Caco-2 (cell line): ENCODE measurements around the gene RSPO4. TPM values are rescaled to one million over a fixed set of nuclear protein-coding genes. Genes with fewer than 3 reads are reported as not detected.

Experiments used
- BruUV-seq: library from RNA; stranded (reverse); fragments of 400-500 nt; replicated peaks from 2 replicates; lab custom pipeline; 2021; lab: Mats Ljungman, UMichigan
- CTCF ChIA-PET: fragments of 300-600 bp; sonication (Branson Sonifier 250); formaldehyde crosslinking; loops from one replicate; lab custom pipeline; 2022; ENCODE audit warnings: antibody characterized with exemption; lab: Charles Lee
- POLR2A ChIA-PET: fragments of 300-600 bp; sonication (Branson Sonifier 250); formaldehyde crosslinking; loops from one replicate; lab custom pipeline; 2022; ENCODE audit warnings: antibody characterized with exemption; lab: Charles Lee
- DNase-seq, 2 experiments: peaks; one replicate each; pipeline versions ENCODE4 v3.0.0 to v3.0.0-alpha.2; 2020 to 2022
- H3K27me3 ChIP-seq: replicated peaks from 2 replicates; pipeline ENCODE4 v1.6.0; 2011; ENCODE audit warnings: low read length; ENCODE audit not compliant: control insufficient read depth, insufficient read depth
- H3K36me3 ChIP-seq: 2 replicates; pipeline ENCODE4 v1.5.1; 2011; ENCODE audit warnings: low read length; ENCODE audit not compliant: control insufficient read depth, insufficient read depth
- H3K4me1 ChIP-seq: fragments of 250-450 bp; sonication (Bioruptor Pico); 2 replicates; pipeline ENCODE4 v1.5.1; 2020; ENCODE audit warnings: mild to moderate bottlenecking
- H3K4me3 ChIP-seq: 2 replicates; pipeline ENCODE4 v1.5.1; 2011; ENCODE audit warnings: low read depth, mild to moderate bottlenecking, control low read depth, low read length
- H3K9me3 ChIP-seq: fragments of 250-450 bp; sonication (Bioruptor Pico); 2 replicates; pipeline ENCODE4 v1.5.1; 2020; ENCODE audit warnings: mild to moderate bottlenecking, moderate library complexity
- H3K27ac Mint-ChIP-seq: one replicate; pipeline ENCODE4 v1.8.0; 2022; ENCODE audit warnings: mixed read lengths; ENCODE audit not compliant: unreplicated experiment
- H3K27me3 Mint-ChIP-seq: one replicate; pipeline ENCODE4 v1.8.0; 2022; ENCODE audit warnings: mixed read lengths; ENCODE audit not compliant: insufficient read depth, unreplicated experiment
- H3K36me3 Mint-ChIP-seq: one replicate; pipeline ENCODE4 v1.8.0; 2022; ENCODE audit warnings: mild to moderate bottlenecking, mixed read lengths; ENCODE audit not compliant: insufficient read depth, unreplicated experiment
- H3K4me1 Mint-ChIP-seq: one replicate; pipeline ENCODE4 v1.8.0; 2022; ENCODE audit warnings: low read depth, mixed read lengths; ENCODE audit not compliant: unreplicated experiment
- H3K4me3 Mint-ChIP-seq: one replicate; pipeline ENCODE4 v1.8.0; 2022; ENCODE audit warnings: mild to moderate bottlenecking, moderate library complexity, mixed read lengths; ENCODE audit not compliant: unreplicated experiment
- H3K9me3 Mint-ChIP-seq: one replicate; pipeline ENCODE4 v1.8.0; 2022; ENCODE audit warnings: mixed read lengths; ENCODE audit not compliant: unreplicated experiment
- intact Hi-C: fragments of 100-400 bp; cut with micrococcal nuclease; formaldehyde crosslinking; loops from one replicate; pipeline ENCODE4 v1.10.0; 2022; ENCODE audit not compliant: unreplicated experiment
- total RNA-seq: library from RNA; stranded (reverse); gene quantifications from 2 replicates; pipeline ENCODE4 v1.2.3, GENCODE V29; 2022
- TF ChIP-seq, protein P1 (sequence below), 2 experiments: fragments of 200-600 bp in 1 of 2; IDR thresholded peaks; 1 replicate in 1 of 2; 2 replicates in 1 of 2; pipeline versions ENCODE4 v1.5.1 to v1.8.0; 2011 to 2022; ENCODE audit warnings: antibody characterized with exemption in 1 of 2, control low read depth in 1 of 2, inconsistent platforms in 1 of 2, low read depth in 1 of 2, low read length in 1 of 2, mild to moderate bottlenecking in 1 of 2, moderate library complexity in 1 of 2; ENCODE audit not compliant: insufficient read depth in 1 of 2, severe bottlenecking in 1 of 2, unreplicated experiment in 1 of 2

The RSPO4 gene
- total RNA-seq, 1 experiment from 2014 or later, result 0.41 TPM

DNA sequence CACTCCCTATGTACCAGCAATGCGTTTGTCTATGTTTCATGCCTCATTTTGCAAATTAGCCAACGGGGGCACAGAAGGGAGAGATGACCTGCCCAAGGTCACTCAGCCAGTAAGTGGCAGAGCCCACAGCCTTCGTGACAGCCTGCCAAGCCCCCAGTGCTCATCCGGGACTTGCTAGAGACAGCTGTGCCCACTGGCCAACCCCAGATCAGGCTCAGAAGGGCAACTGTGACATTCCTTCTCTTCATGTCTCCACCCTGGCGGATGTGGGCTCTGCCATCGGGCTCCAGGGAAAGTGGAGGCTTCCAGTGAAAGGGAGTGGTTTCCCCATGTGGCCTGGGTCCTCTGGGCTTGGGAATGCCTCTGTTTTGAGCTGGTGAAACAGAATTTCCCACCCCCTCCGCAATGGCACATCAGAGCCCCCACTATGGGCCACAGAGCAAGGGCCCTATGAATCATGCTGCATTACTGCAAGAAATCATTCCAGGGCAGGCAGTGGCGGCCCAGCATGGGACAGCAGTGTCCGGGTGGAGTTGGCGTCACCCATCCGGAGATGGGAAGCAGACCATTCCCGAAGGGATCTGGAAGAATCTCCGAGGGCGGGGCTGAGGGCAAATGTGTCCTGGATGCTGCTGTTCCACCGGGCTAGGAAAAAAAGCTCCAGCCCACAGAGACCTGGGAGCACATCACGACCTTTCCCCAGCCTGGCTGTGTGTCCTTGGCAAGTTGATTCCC lies 9.1 kb downstream of the RSPO4 start:
- Mint-ChIP-seq H3K4me1 (no peaks in the 10 kb centered on the region), H3K27ac (no peak overlapping the region), H3K36me3 (no peaks in the 10 kb centered on the region), H3K9me3 (no peaks in the 10 kb centered on the region), H3K27me3 (peaks cover 9% of the 10 kb centered on the region), H3K4me3 (no peak overlapping the region)
- DNase-seq, result no peak
- ChIA-PET POLR2A (no interaction called here), CTCF (no interaction called here)
- intact Hi-C loops, result no loop called here
- Histone ChIP-seq H3K9me3 (no peaks in the 10 kb centered on the region), H3K27me3 (no peaks in the 10 kb centered on the region; the same call in 1 of the 2 replicates), H3K4me3 (no peak overlapping the region), H3K36me3 (no peaks in the 10 kb centered on the region), H3K4me1 (no peaks in the 10 kb centered on the region)
- TF ChIP-seq, protein P1, sequence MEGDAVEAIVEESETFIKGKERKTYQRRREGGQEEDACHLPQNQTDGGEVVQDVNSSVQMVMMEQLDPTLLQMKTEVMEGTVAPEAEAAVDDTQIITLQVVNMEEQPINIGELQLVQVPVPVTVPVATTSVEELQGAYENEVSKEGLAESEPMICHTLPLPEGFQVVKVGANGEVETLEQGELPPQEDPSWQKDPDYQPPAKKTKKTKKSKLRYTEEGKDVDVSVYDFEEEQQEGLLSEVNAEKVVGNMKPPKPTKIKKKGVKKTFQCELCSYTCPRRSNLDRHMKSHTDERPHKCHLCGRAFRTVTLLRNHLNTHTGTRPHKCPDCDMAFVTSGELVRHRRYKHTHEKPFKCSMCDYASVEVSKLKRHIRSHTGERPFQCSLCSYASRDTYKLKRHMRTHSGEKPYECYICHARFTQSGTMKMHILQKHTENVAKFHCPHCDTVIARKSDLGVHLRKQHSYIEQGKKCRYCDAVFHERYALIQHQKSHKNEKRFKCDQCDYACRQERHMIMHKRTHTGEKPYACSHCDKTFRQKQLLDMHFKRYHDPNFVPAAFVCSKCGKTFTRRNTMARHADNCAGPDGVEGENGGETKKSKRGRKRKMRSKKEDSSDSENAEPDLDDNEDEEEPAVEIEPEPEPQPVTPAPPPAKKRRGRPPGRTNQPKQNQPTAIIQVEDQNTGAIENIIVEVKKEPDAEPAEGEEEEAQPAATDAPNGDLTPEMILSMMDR (IDR thresholded peaks at IDR 0.05; ENCODE audit: insufficient read depth in 1 of 2, low read depth in 1 of 2, low read length in 1 of 2, severe bottlenecking in 1 of 2, unreplicated experiment in 1 of 2), result no peak
- no TSS peak for BruUV-seq

DNA sequence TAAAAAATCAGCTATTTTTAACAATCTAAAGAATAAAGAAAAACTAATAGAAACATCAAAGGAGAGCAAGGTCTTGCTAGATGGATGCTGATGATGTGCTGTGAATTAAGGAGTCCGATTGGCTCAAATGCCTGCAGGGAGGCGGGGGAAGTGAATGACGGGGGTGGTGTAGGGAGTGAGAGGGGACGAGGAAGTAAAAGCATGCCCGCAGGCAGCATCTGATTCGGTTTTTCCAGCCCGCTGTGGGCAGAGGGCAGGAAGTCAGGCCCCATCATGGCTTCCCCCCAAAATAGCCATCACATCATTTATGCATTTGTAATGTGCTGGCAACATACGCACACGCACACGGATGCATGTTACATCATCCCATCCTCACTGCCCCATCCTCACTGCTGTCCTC lies 10.3 kb downstream of the RSPO4 start:
- Histone ChIP-seq H3K27me3 (no peaks in the 10 kb centered on the region), H3K4me3 (no peak overlapping the region), H3K36me3 (no peaks in the 10 kb centered on the region), H3K4me1 (no peaks in the 10 kb centered on the region), H3K9me3 (no peaks in the 10 kb centered on the region)
- TF ChIP-seq, protein P1 (IDR thresholded peaks at IDR 0.05; ENCODE audit: insufficient read depth in 1 of 2, low read depth in 1 of 2, low read length in 1 of 2, severe bottlenecking in 1 of 2, unreplicated experiment in 1 of 2), result no peak
- H3K4me1 Mint-ChIP-seq, result no peaks in the 10 kb centered on the region
- no peaks in the 10 kb centered on the region for H3K36me3 Mint-ChIP-seq
- ChIA-PET POLR2A (interaction anchor here (0.7 kb wide), 1 partner anchor 1478 kb away, joined by 6 read pairs; no protein-coding TSS in a partner anchor), CTCF (no interaction called here)
- no peaks in the 10 kb centered on the region for H3K9me3 Mint-ChIP-seq
- BruUV-seq, result no TSS peak
- no peak for DNase-seq
- H3K27ac Mint-ChIP-seq, result no peak overlapping the region
- intact Hi-C loops, result no loop called here
- no peak overlapping the region for H3K4me3 Mint-ChIP-seq
- H3K27me3 Mint-ChIP-seq, result peaks cover 13% of the 10 kb centered on the region

DNA sequence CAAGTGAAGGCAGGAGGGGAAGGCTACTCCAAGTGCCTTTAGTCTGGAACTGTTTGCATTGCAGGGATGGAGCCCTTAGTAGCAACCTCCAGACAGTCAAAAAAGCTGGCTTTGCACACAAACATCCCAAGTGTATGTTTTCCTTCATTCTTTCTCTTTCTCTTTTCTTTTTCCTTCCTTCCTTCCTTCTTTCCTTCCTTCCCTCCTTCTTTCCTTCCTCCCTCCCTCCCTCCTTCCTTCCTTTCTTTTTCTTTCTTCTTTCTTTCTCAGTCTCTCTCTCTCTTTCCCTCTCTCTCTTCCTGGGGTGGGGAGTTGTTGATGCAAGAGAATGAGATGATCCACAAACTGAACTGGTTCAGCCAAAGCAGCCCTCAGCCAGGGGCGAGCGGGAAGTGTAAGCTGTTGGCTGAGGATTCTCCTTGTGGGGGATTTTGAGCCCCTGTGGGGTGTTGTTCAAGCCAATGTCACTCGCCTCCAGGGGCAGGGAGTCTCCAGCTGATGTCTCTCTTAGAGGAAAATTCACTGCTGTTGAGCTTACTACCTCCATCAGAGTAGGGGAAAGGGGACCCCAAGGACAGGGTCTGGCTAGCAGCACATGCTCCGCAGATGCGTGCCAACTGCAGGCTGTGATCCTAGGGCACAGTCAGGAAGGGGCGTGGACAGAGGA lies 11.7 kb downstream of the RSPO4 start:
- Mint-ChIP-seq H3K4me3 (no peak overlapping the region), H3K9me3 (no peaks in the 10 kb centered on the region), H3K4me1 (no peaks in the 10 kb centered on the region), H3K27ac (no peak overlapping the region), H3K36me3 (no peaks in the 10 kb centered on the region), H3K27me3 (peaks cover 14% of the 10 kb centered on the region)
- intact Hi-C loops, result no loop called here
- BruUV-seq, result no TSS peak
- H3K36me3 ChIP-seq, result no peaks in the 10 kb centered on the region
- H3K4me3 ChIP-seq, result no peak overlapping the region
- ChIA-PET POLR2A (no interaction called here), CTCF (no interaction called here)
- no peaks in the 10 kb centered on the region for H3K9me3 ChIP-seq
- TF ChIP-seq, protein P1 (IDR thresholded peaks at IDR 0.05; ENCODE audit: insufficient read depth in 1 of 2, low read depth in 1 of 2, low read length in 1 of 2, severe bottlenecking in 1 of 2, unreplicated experiment in 1 of 2), result no peak
- no peaks in the 10 kb centered on the region for H3K4me1 ChIP-seq
- no peaks in the 10 kb centered on the region for H3K27me3 ChIP-seq
- no peak for DNase-seq
